Common myeloid progenitor, CD34-positive (primary cell): ENCODE results near the gene INTS7.
"Not testable (repeated sequence)": the region's sequence is repeated elsewhere in the genome, so short reads cannot be mapped to it uniquely, and the experiment has no call there.

Experiments
- CTCF ChIA-PET: fragments of 350-600 bp; sonication (Branson Sonifier 250); formaldehyde crosslinking; loops from one replicate; lab custom pipeline; 2021; ENCODE audit warnings: antibody characterized with exemption; lab: Charles Lee
- POLR2A ChIA-PET: fragments of 350-600 bp; sonication (Branson Sonifier 250); formaldehyde crosslinking; loops from one replicate; lab custom pipeline; 2021; ENCODE audit warnings: antibody characterized with exemption; lab: Charles Lee
- DNase-seq, 3 donors: peaks; one replicate each; pipeline versions ENCODE4 v3.0.0 to v3.0.0-alpha.2; 2013
- H3K27ac ChIP-seq, 2 experiments: 1 replicate in 1 of 2; 2 replicates in 1 of 2; pipeline ENCODE4 v1.7.0; 2013; ENCODE audit warnings: inconsistent platforms in 2 of 2, low read length in 2 of 2, mild to moderate bottlenecking in 2 of 2, low read depth in 1 of 2, moderate library complexity in 1 of 2; ENCODE audit not compliant: severe bottlenecking in 2 of 2, insufficient read depth in 1 of 2, poor library complexity in 1 of 2
- H3K27me3 ChIP-seq, 5 experiments: replicated peaks in 2 of 5; 1 replicate in 3 of 5; 2 replicates in 2 of 5; pipeline versions ENCODE4 v1.6.1 to v1.7.0; 2013; ENCODE audit warnings: low read length in 4 of 5, mild to moderate bottlenecking in 2 of 5, moderate library complexity in 2 of 5, inconsistent platforms in 1 of 5; ENCODE audit not compliant: insufficient read depth in 5 of 5, control insufficient read depth in 4 of 5
- H3K36me3 ChIP-seq, 4 experiments: 1 replicate in 2 of 4; 2 replicates in 2 of 4; pipeline versions ENCODE4 v1.6.1 to v1.7.0; 2013; ENCODE audit warnings: low read length in 3 of 4, control low read depth in 1 of 4, mild to moderate bottlenecking in 1 of 4; ENCODE audit not compliant: control insufficient read depth in 4 of 4, insufficient read depth in 4 of 4
- H3K4me1 ChIP-seq, 4 experiments: 1 replicate in 3 of 4; 2 replicates in 1 of 4; pipeline versions ENCODE4 v1.6.1 to v1.7.1; 2013; ENCODE audit warnings: low read length in 3 of 4, mild to moderate bottlenecking in 3 of 4, control low read depth in 1 of 4, inconsistent platforms in 1 of 4, moderate library complexity in 1 of 4; ENCODE audit not compliant: control insufficient read depth in 4 of 4, insufficient read depth in 4 of 4; ENCODE audit errors: control extremely low read depth in 1 of 4
- H3K4me3 ChIP-seq, 7 experiments: 1 replicate in 4 of 7; 2 replicates in 3 of 7; pipeline versions ENCODE4 v1.5.1 to v1.7.0; 2013; ENCODE audit warnings: mild to moderate bottlenecking in 7 of 7, low read length in 6 of 7, moderate library complexity in 6 of 7, inconsistent platforms in 2 of 7, low read depth in 2 of 7, control low read depth in 1 of 7; ENCODE audit not compliant: insufficient read depth in 4 of 7, control insufficient read depth in 1 of 7; ENCODE audit errors: extremely low read depth in 1 of 7
- H3K9me3 ChIP-seq, 5 experiments: 1 replicate in 4 of 5; 2 replicates in 1 of 5; pipeline versions ENCODE4 v1.6.1 to v1.7.1; 2013; ENCODE audit warnings: low read length in 4 of 5, mild to moderate bottlenecking in 2 of 5, inconsistent platforms in 1 of 5, low read depth in 1 of 5, moderate library complexity in 1 of 5; ENCODE audit not compliant: control insufficient read depth in 4 of 5, insufficient read depth in 2 of 5; ENCODE audit errors: control extremely low read depth in 1 of 5
- WGBS: methylation state at CpG from one replicate; pipeline ENCODE4 v1.1.5; 2013; ENCODE audit not compliant: insufficient coverage; 5-methylcytosine and 5-hydroxymethylcytosine counted together

Gene INTS7

GRCh38 chr1:211920602-211921226 lies 114.6 kb downstream of the INTS7 start:
- DNase-seq, result no peak
- Histone ChIP-seq H3K9me3 (no peaks in the 10 kb centered on the region), H3K4me1 (no peaks in the 10 kb centered on the region), H3K36me3 (no peaks in the 10 kb centered on the region), H3K27ac (no peak overlapping the region), H3K4me3 (no peak overlapping the region), H3K27me3 (no peaks in the 10 kb centered on the region)
- ChIA-PET POLR2A (no interaction called here), CTCF (interaction anchor here (1.1 to 1.7 kb wide), 3 partner anchors 9 to 25 kb away, joined by 4 read pairs; no protein-coding TSS in a partner anchor)
- 100% methylated on average over 3 of the region's 4 CpGs for whole genome bisulfite sequencing

GRCh38 chr1:211920141-211920572 lies 115.2 kb downstream of the INTS7 start:
- ChIA-PET CTCF (interaction anchor here (1.1 to 1.7 kb wide), 3 partner anchors 9 to 25 kb away, joined by 4 read pairs; no protein-coding TSS in a partner anchor), POLR2A (no interaction called here)
- no peak for DNase-seq
- Histone ChIP-seq H3K27ac (no peak overlapping the region), H3K36me3 (no peaks in the 10 kb centered on the region), H3K27me3 (no peaks in the 10 kb centered on the region), H3K9me3 (no peaks in the 10 kb centered on the region), H3K4me3 (no peak overlapping the region), H3K4me1 (no peaks in the 10 kb centered on the region)
- WGBS, result 30% methylated on average over 4 of the region's 5 CpGs

- WGBS, result 98% methylated on average over 5 of the region's 5 CpGs
- POLR2A ChIA-PET, result no interaction called here
- Histone ChIP-seq H3K27ac (no peak overlapping the region), H3K4me1 (no peaks in the 10 kb centered on the region), H3K4me3 (no peak overlapping the region), H3K27me3 (no peaks in the 10 kb centered on the region), H3K36me3 (no peaks in the 10 kb centered on the region), H3K9me3 (no peaks in the 10 kb centered on the region)
- no peak for DNase-seq
- CTCF ChIA-PET, result no interaction called here
Measured at GRCh38 chr1:211918843-211919414, 116.4 kb downstream of the INTS7 start.

- 100% methylated on average over 2 of the region's 3 CpGs for WGBS
- DNase-seq, H3K27ac ChIP-seq, POLR2A ChIA-PET, H3K36me3 ChIP-seq, H3K4me3 ChIP-seq, H3K4me1 ChIP-seq, H3K9me3 ChIP-seq, H3K27me3 ChIP-seq: not testable (repeated sequence)
- CTCF ChIA-PET, result interaction anchor here (1.1 kb wide), 1 partner anchor 15 kb away, joined by 3 read pairs; no protein-coding TSS in a partner anchor
Measured at GRCh38 chr1:211916458-211916857, 118.9 kb downstream of the INTS7 start.

GRCh38 chr1:211915924-211916323 lies 119.4 kb downstream of the INTS7 start:
- Histone ChIP-seq H3K27ac (no peak overlapping the region), H3K27me3 (no peaks in the 10 kb centered on the region), H3K4me3 (no peak overlapping the region), H3K9me3 (no peaks in the 10 kb centered on the region), H3K4me1 (peaks cover 0 to 7% (median 4%) of the 10 kb centered on the region in 4 experiments), H3K36me3 (no peaks in the 10 kb centered on the region)
- DNase-seq, result no peak
- ChIA-PET POLR2A (no interaction called here), CTCF (interaction anchor here (1.1 kb wide), 1 partner anchor 14 kb away, joined by 3 read pairs; no protein-coding TSS in a partner anchor)
- WGBS, result no CpG with 5 or more reads among the region's 2 CpGs

- Histone ChIP-seq H3K9me3 (peaks cover 0 to 5% (median 0%) of the 10 kb centered on the region in 5 experiments), H3K27me3 (no peaks in the 10 kb centered on the region), H3K36me3 (no peaks in the 10 kb centered on the region), H3K27ac (no peak overlapping the region), H3K4me3 (no peak overlapping the region), H3K4me1 (peaks cover 0 to 21% (median 9%) of the 10 kb centered on the region in 4 experiments)
- 94% methylated on average over 11 of the region's 13 CpGs for WGBS
- no peak for DNase-seq
- POLR2A ChIA-PET, result no interaction called here
- CTCF ChIA-PET, result no interaction called here
Measured at GRCh38 chr1:211912844-211913432, 122.4 kb downstream of the INTS7 start.

- Histone ChIP-seq H3K36me3 (no peaks in the 10 kb centered on the region), H3K27me3 (no peaks in the 10 kb centered on the region), H3K9me3 (peaks cover 0 to 5% (median 0%) of the 10 kb centered on the region in 5 experiments), H3K4me3 (no peak overlapping the region), H3K4me1 (peaks cover 0 to 21% (median 9%) of the 10 kb centered on the region in 4 experiments), H3K27ac (no peak overlapping the region)
- WGBS, result no CpG with 5 or more reads among the region's 1 CpG
- ChIA-PET POLR2A (no interaction called here), CTCF (no interaction called here)
- DNase-seq, result no peak
Measured at GRCh38 chr1:211912038-211912437, 123.3 kb downstream of the INTS7 start.
